Smooth muscle cell (in vitro differentiated cells): Measurements from ENCODE around the gene GPR39. TPM values are rescaled to one million over a fixed set of nuclear protein-coding genes. Genes with fewer than 3 reads are reported as not detected.

Source experiments
- DNase-seq: peaks from one replicate; lab custom pipeline; 2025; ENCODE audit not compliant: unreplicated experiment; lab: John Stamatoyannopoulos, UW
- H2AFZ ChIP-seq: fragments of 200-600 bp; sonication (generic); 2 replicates; pipeline ENCODE4 v1.6.0; 2016; ENCODE audit warnings: antibody characterized with exemption, low read depth, mild to moderate bottlenecking
- H3F3A ChIP-seq: fragments of 200-600 bp; sonication (generic); 2 replicates; pipeline ENCODE4 v1.6.0; 2017; ENCODE audit warnings: antibody characterized with exemption, low read depth
- H3K27ac ChIP-seq: fragments of 200-600 bp; sonication (generic); 2 replicates; pipeline ENCODE4 v1.5.1; 2016; ENCODE audit warnings: low read depth, mild to moderate bottlenecking
- H3K27me3 ChIP-seq: fragments of 200-600 bp; sonication (generic); 2 replicates; pipeline ENCODE4 v1.6.1; 2016; ENCODE audit warnings: low read depth, mild to moderate bottlenecking
- H3K36me3 ChIP-seq: fragments of 200-600 bp; sonication (generic); 2 replicates; pipeline ENCODE4 v1.5.1; 2016; ENCODE audit warnings: low read depth
- H3K4me1 ChIP-seq: fragments of 200-600 bp; sonication (generic); 2 replicates; pipeline ENCODE4 v1.5.1; 2016; ENCODE audit warnings: low read depth
- H3K4me2 ChIP-seq: fragments of 200-600 bp; sonication (generic); 2 replicates; pipeline ENCODE4 v1.6.0; 2016; ENCODE audit warnings: mild to moderate bottlenecking
- H3K4me3 ChIP-seq: fragments of 200-600 bp; sonication (generic); 2 replicates; pipeline ENCODE4 v1.5.1; 2016; ENCODE audit warnings: mild to moderate bottlenecking
- H3K79me2 ChIP-seq: fragments of 200-600 bp; sonication (generic); 2 replicates; pipeline ENCODE4 v1.6.0; 2016; ENCODE audit warnings: low read depth, mild to moderate bottlenecking
- H3K9ac ChIP-seq: fragments of 200-600 bp; sonication (generic); 2 replicates; pipeline ENCODE4 v1.6.0; 2016; ENCODE audit warnings: low read depth
- H3K9me3 ChIP-seq: fragments of 200-600 bp; sonication (generic); replicated peaks from 2 replicates; pipeline ENCODE4 v1.5.1; 2016; ENCODE audit warnings: low read depth
- H4K20me1 ChIP-seq: fragments of 200-600 bp; sonication (generic); 2 replicates; pipeline ENCODE4 v1.6.0; 2016; ENCODE audit warnings: low read depth
- CTCF ChIP-seq: fragments of 200-600 bp; sonication (generic); IDR thresholded peaks from 2 replicates; pipeline ENCODE4 v1.5.1; 2017; ENCODE audit warnings: borderline replicate concordance, mild to moderate bottlenecking, antibody characterized with exemption; ENCODE audit not compliant: insufficient read depth, poor library complexity, severe bottlenecking
- WGBS: methylation state at CpG from one replicate; pipeline ENCODE4 v1.1.7; 2016; ENCODE audit warnings: low lambda C conversion rate; 5-methylcytosine and 5-hydroxymethylcytosine counted together
- polyA plus RNA-seq: library from polyadenylated mRNA; unstranded; fragments of >200 nt; fragmentation: Nextera tagmentation; extraction: Ambion mirVana; gene quantifications from 2 replicates; pipeline ENCODE4 v1.2.1, GENCODE V29; 2016
- small RNA-seq: library from RNA; depleted of rRNA; stranded (forward); fragments of <200 nt; gene quantifications from one replicate; pipeline ENCODE3, GENCODE V24; 2014
- total RNA-seq: library from RNA; depleted of rRNA; stranded (reverse); fragments of >200 nt; gene quantifications from 2 replicates; pipeline ENCODE4 v1.2.3, GENCODE V29; 2014

The GPR39 gene
- total and polyA plus RNA-seq, 2 experiments from 2014 or later, result 0.87 to 1.4 TPM

GRCh38 chr2:132692816-132693215 is 276.2 kb downstream of the GPR39 start:
- Histone ChIP-seq H3F3A (no peaks in the 10 kb centered on the region), H3K79me2 (no peaks in the 10 kb centered on the region), H3K27me3 (no peaks in the 10 kb centered on the region), H3K9ac (no peak overlapping the region), H4K20me1 (no peaks in the 10 kb centered on the region), H3K4me1 (no peaks in the 10 kb centered on the region), H3K9me3 (no peaks in the 10 kb centered on the region), H3K4me3 (no peak overlapping the region), H3K36me3 (no peaks in the 10 kb centered on the region), H3K4me2 (no peak overlapping the region), H3K27ac (no peak overlapping the region), H2AFZ (no peak overlapping the region)
- no peak for DNase-seq
- no peak for TF ChIP-seq CTCF
- WGBS, result 90% methylated on average over 1 of the region's 1 CpG

Small RNA genes lying within 50 kb of the gene (small RNA-seq; reads per million reads assigned to genes)
- gene RNU6-175P, result not detected
